HS-27A (cell line): ENCODE results near the gene RIOK1.
"Not testable (repeated sequence)": the region's sequence is repeated elsewhere in the genome, so short reads cannot be mapped to it uniquely, and the experiment has no call there.

Source experiments
- DNase-seq: peaks from one replicate; pipeline ENCODE4 v3.0.0-alpha.2; 2012; ENCODE audit warnings: low read depth, missing footprints

RIOK1 gene

DNA sequence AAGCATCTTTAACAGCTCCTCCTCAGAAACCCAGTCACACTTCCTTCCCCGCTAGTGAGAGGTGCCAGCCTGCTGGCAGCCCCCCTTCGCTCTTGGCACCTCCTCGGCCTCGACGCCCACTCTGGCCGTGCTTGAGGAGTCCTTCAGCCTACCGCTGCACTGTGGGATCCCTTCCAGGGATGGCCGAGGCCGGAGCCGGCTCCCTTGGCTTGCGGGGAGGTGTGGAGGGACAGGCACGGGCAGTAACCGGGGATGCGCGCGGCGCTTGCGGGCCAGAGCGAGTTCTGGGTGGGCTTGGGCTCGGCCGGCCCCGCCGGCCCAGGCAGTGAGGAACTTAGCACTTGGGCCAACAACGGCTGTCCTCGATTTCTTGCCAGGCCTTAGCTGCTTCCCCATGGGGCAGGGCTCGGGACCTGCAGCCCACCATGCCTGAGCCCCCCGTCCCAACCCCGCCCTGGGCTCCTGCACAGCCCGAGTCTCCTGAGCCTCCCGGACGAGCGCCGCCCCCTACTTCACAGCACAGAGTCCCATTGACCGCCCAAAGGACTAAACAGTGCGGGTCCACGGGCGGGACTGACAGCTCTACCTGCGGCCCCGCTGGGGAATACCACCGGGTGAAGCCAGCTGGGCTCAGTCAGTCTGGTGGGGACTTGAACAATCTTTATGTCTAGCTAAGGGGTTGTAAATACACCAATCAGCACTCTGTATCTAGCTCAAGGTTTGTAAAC, 51.6 kb downstream of the RIOK1 start:
- DNase-seq = no peak

DNA sequence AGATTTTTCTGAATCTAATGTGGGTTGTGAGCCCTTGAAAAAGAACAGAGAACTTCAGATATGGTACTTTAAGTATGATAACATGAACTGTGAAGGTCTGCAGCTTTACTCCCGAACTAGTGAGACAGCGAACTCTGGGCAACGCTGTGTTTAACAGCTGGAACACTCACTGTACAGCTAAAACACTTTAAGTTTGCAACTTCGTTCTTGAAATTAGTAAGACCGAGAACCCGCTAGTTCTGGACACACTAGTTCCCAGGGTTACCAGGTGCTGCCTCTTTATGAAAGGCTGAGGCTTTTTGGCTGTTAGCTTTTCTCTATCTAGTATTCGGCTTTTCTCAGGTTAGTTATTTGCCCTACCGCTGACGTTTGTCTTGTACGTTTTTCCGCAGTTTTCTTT, 52.9 kb downstream of the RIOK1 start:
- no peak for DNase-seq

DNA sequence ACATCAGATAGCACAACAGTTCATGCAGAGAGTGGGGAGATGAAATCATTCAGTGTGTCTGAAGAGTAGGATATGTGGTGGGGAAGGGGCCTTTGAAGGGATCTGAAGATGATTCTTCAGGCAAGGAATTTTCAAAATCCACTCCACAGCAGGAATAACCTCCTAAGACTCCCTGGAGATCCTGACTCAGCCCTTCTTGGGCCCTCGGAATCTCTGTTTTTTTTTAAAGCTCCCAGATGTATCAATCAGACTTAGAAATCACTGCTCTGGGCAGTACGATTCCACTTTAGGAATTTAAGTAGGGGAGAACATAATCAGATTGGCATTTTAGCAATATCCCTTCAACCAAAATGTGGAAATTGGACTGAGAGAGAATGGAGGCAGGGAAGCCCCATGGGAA, 55.5 kb downstream of the RIOK1 start:
- DNase-seq = no peak

DNA sequence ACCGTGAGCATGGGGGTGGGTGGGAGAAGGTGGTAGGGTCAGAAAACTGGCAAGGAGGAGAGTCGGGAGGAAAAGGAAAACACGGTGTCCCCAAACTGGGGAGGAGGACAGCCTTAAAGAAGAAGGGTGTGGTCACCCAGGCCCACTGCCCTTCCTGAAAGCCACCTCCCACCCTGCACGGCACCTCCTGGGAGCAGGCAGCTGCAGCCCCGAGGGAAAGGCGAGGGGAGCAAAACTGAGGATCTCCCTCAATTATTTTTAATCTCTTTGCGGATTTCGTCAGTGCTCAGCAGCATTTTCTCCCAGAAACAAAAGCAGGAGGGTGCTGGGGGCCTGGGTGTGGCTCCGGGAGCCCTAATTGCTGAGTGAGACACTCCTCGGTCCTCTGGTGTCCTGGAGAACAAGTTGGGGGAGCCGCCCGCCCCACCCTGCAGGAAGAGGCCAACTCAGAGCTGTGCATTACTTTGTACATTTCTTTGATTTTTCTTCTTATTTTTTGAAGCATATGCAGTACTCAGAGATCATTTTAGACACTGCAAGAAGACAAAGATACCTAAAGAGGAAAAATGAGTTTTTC, 56.4 kb downstream of the RIOK1 start:
- no peak for DNase-seq

DNA sequence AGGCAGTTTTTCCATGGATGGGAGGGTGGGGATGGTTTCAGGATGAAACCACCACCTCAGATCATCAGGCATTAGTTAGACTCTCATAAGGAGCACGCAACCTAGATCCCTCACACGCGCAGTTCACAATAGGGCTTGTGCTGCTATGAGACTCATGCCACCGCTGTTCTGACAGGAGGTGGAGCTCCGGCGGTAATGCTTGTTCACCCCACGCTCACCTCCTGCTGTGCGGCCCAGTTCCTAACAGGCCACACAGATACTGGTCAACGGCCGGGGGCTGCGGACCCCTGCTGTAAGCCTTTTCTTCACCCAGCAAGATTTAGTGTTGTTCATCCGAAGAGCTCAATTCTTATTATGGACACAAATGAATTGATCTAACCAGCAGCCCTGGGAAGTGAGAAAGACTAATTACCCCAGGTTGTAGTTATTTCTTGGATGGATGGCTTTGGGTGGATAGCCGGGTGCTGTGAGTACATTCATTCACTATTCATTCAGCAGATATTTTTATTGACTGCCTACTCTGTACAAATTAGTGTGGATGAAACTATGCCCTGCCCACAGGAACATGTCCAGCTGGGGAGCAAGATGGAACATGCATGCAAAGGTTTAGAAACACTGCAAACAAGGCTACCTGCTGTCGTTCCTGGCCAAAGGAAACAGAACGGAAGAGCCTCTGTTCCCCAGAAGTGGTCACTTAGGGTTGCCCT, 57.2 kb downstream of the RIOK1 start:
- DNase-seq = no peak

DNA sequence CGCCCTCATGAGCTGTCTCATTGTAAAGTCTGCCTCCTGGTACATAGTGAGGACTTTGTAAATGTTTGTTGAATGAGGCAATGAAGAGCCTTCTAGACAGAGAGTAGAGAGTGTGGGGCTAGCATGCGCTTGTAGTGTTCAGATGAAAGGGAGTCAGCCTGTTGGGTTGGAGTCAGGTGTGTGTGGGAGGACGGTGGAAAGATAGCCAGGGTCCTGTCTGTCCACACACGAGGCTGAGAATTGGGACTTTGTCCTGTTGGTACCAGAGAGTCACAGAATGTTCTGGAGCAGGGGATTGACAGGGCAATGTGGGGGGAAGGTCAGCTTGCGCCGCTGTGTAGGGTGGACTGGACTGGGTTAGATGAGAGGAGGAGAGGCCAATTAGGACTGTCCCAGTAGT, 58.6 kb downstream of the RIOK1 start:
- no peak for DNase-seq

DNA sequence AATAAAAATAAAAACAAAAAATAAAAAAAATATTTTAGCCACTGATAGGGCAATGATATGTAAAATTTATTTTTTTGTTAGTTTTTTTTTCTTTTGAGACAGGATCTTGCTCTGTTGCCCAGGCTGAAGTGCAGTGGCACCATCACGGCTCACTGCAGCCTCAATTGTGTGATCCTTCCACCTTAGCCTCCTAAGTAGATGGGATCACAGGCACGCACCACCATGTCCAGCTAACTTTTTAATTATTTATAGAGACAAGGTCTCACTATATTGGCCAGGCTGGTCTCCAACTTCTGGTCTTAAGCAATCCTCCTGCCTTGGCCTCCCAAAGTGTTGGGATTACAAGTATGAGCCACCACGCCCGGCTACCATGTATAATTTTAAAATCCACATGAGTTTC, 59.4 kb downstream of the RIOK1 start:
- DNase-seq = no peak

DNA sequence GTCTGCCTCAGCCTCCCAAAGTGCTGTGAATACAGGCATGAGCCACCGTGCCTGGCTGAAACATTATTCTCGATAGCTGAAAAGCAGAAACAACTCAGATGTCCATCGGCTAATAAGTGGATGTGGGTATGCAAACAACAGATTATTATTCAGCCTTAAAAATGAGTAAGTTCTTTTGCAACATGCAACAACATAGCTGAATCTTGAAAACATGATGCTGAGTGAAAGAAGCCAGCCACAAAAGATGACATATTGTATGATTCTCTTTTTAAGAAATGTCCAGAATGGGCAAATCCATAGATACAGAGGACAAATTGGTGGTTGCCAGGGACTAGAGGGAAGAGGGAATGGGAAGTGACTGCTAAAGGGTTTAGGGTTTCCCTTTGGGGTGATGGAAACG, 61.7 kb downstream of the RIOK1 start:
- DNase-seq = no peak

DNA sequence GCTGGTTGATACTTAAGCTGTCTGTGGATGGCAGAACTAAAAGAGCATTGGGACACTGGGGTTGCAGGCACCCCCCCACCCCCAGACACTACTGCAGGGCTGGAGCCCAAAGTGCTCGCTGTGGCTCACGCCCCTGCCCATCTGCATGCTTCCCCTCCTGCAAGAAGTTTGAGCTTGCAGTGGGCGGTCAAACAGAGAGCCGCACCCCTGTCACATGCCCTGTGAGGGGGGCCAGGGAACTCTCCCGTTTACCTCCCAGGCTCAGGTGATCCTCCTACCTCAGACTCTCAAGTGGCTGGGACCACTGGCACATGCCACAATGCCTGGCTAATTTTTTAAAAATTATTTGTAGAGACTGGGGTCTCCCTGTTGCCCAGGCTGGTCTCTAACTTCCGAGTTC, 63.3 kb downstream of the RIOK1 start:
- DNase-seq = no peak

DNA sequence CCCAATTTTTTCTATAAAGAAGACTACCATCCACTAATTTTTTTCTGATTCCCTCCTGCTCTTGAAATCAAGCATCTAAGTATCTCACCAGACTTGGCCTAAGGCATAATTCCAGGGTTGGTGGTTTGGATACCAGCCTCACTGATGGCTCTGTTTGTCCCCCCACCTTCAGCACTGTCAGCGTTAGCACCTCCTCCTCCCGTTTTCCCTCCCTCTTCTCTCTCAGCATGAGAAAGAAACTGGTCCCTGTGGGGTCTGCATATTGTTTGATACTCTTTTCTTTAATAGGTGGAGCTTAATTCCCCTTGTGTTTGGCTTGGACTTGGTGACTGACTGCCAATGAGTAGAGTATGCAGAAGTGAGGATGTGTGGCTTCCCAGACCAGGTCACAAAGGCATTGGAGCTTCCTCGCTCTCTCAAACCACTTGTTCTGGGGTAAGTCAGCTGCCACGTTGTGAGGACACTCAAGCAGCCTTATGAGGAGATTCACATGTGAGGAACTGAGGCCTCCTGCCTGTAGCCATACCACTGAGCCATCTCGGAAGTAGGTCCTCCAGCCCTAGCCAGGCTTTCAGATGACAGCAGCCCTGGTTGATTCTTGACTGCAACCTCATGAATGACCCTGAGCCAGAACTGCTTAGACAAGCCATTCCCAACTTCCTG, 65.2 kb downstream of the RIOK1 start:
- DNase-seq = no peak

DNA sequence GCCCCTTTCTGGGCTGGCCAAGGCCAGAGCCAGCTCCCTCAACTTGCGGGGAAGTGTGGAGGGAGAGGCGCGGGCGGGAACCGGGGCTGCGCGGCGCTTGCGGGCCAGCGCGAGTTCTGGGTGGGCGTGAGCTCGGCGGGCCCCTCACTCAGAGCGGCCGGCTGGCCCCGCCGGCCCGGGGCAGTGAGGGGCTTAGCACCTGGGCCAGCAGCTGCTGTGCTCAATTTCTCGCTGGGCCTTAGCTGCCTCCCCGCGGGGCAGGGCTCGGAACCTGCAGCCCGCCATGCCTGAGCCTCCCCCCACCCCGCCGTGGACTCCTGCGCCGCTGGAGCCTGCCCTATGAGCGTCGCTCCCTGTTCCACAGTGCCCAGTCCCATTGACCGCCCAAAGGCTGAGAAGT, 66.7 kb downstream of the RIOK1 start:
- not testable (repeated sequence) for DNase-seq

DNA sequence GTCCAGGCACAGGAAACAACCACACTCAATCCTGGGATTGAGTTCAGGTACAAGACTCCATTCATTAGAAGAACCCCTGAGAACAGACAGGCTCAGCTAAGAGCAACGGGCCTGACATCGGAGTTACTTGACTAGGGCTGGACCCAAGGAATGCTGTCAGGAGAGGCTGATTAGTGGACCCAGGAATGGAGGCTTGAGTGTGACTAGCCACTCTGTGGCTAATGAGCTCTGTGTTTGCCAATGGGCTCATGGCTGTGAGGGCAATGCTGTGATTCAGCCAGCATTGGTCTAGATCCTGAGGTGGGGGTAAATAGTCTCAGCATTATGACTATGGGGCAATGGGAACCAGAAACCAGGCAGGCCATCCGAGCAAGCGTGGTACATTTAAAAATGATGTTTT, 71.8 kb downstream of the RIOK1 start:
- no peak for DNase-seq

DNA sequence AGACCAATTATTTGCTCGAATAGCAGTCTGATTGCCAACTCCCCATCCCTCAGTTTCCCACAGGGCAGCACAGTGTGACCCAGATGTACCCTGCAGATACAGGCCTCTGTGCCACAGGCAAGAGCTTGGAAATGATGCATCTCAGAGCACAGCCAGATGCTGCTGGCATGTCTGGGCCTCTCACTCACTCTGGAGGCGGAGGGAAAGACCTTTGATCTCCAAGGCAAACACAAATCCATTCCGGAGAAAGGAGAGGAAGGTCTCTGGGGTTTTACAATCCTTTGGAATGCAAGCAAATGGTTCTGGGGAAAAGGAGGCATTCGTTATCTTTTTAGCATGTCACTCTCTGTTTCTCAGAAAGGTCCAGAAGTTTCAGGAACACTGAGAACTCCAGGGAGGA, 74.2 kb downstream of the RIOK1 start:
- no peak for DNase-seq

DNA sequence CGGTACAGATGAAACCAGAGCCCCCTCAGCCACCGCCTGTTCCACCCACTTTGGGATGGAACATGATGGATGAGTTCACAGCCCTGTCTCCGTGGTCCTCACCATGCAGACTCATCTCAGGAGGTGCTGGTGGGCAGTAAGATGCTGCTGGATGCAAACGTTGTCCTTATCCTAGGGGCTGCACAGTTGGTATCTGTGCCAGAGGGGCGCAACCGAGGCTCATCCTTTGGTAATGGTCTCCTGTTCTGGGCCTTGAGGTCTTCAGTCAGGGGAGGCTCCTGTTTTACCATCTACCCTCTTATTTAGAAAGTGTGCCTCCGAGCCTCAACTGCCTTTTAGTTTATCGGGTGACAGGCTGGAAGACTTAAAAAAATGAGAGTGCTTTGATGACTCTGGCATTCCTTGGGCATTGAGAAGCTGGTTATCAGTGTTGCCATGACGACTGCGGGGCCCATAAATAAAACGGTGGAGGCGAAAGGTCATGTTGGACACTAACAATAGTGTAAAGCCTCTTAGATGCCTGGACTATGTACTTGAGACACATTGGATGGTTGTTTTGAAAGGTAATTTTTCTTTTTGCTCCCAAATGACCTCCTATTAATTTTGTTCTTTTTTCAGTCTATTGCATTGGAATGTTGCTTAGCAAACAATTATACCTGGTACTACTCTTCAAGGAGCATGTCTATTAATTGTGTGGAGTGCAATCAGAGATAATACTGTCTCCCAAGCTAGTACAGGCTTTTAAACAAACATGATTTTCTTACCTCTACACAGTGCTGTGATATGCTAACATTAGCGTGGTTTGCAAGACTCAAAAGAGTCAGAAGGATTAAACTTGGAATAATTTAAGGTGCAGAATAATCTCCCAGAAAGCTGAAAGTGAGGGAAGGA, 77.6 kb downstream of the RIOK1 start:
- DNase-seq = no peak
